Measurements from ENCODE around the gene LATS1.
"Not testable (repeated sequence)": the region's sequence is repeated elsewhere in the genome, so short reads cannot be mapped to it uniquely, and the experiment has no call there.

LATS1 gene

GRCh38 chr6:149750136-149750609 is 32.3 kb upstream of the LATS1 start:
- TF ChIP-seq TAF1 (IDR thresholded peaks at IDR 0.05; ENCODE audit: borderline replicate concordance, low read depth, low read length) (no peak), POLR2AphosphoS5 (IDR thresholded peaks at IDR 0.05; ENCODE audit: low read depth, low read length) (no peak)
- FAIRE-seq (peak; percentile 57), DNase-seq (ENCODE audit: insufficient read length) (peak; percentile 34)

- DNase-seq (ENCODE audit: insufficient read length) (peak; percentile 81), FAIRE-seq (peak; percentile 99)
- TF ChIP-seq TAF1 (IDR thresholded peaks at IDR 0.05; ENCODE audit: borderline replicate concordance, low read depth, low read length) = no peak
- TF ChIP-seq POLR2AphosphoS5 (IDR thresholded peaks at IDR 0.05; ENCODE audit: low read depth, low read length) = peak; percentile 63; the same call in 1 of the 2 replicates
- TF ChIP-seq POLR2A (IDR thresholded peaks at IDR 0.05; ENCODE audit: low read depth, low read length) = peak; percentile 79
Measured at GRCh38 chr6:149749594-149750135, 31.8 kb upstream of the LATS1 start, which contains the start of gene PCMT1. PCMT1 (plus strand) TSS chr6:149749741; CDS start chr6:149749902, 161 bp downstream.

GRCh38 chr6:149749082-149749593 is 31.2 kb upstream of the LATS1 start:
- TF ChIP-seq POLR2AphosphoS5 (IDR thresholded peaks at IDR 0.05; ENCODE audit: low read depth, low read length) (peak; percentile 37), POLR2A (IDR thresholded peaks at IDR 0.05; ENCODE audit: low read depth, low read length) (peak; percentile 74; the same call in 1 of the 2 replicates)
- FAIRE-seq; DNase-seq (ENCODE audit: insufficient read length): not testable (repeated sequence)

GRCh38 chr6:149746147-149746946 is 28.4 kb upstream of the LATS1 start, which contains the start of gene NUP43:
NUP43 (minus strand) TSS chr6:149746529; CDS start chr6:149746495, 34 bp downstream.
- DNase-seq (ENCODE audit: insufficient read length) (peak; percentile 67), FAIRE-seq (peak; percentile 92)
- TF ChIP-seq POLR2AphosphoS5 (IDR thresholded peaks at IDR 0.05; ENCODE audit: low read depth, low read length) (peak; percentile 55; the same call in 1 of the 2 replicates), POLR2A (IDR thresholded peaks at IDR 0.05; ENCODE audit: low read depth, low read length) (peak; percentile 68; the same call in 1 of the 2 replicates), TAF1 (IDR thresholded peaks at IDR 0.05; ENCODE audit: borderline replicate concordance, low read depth, low read length) (no peak; the same call in 1 of the 2 replicates)

- FAIRE-seq; DNase-seq (ENCODE audit: insufficient read length): not testable (repeated sequence)
Measured at GRCh38 chr6:149745252-149745651, 27.4 kb upstream of the LATS1 start.

GRCh38 chr6:149734915-149735314 is 17.0 kb upstream of the LATS1 start:
- no peak for TF ChIP-seq POLR2AphosphoS5 (IDR thresholded peaks at IDR 0.05; ENCODE audit: low read depth, low read length)
- no peak for TF ChIP-seq TAF1 (IDR thresholded peaks at IDR 0.05; ENCODE audit: borderline replicate concordance, low read depth, low read length)
- no peak for TF ChIP-seq POLR2A (IDR thresholded peaks at IDR 0.05; ENCODE audit: low read depth, low read length)
- FAIRE-seq (no peak), DNase-seq (ENCODE audit: insufficient read length) (no peak)

GRCh38 chr6:149733089-149733720 is 15.3 kb upstream of the LATS1 start:
- FAIRE-seq (no peak), DNase-seq (ENCODE audit: insufficient read length) (no peak)
- TF ChIP-seq POLR2AphosphoS5 (IDR thresholded peaks at IDR 0.05; ENCODE audit: low read depth, low read length) (no peak), POLR2A (IDR thresholded peaks at IDR 0.05; ENCODE audit: low read depth, low read length) (no peak), TAF1 (IDR thresholded peaks at IDR 0.05; ENCODE audit: borderline replicate concordance, low read depth, low read length) (no peak)

- DNase-seq (ENCODE audit: insufficient read length) = no peak
- no peak for FAIRE-seq
- no peak for TF ChIP-seq POLR2AphosphoS5 (IDR thresholded peaks at IDR 0.05; ENCODE audit: low read depth, low read length)
- no peak for TF ChIP-seq POLR2A (IDR thresholded peaks at IDR 0.05; ENCODE audit: low read depth, low read length)
- TF ChIP-seq TAF1 (IDR thresholded peaks at IDR 0.05; ENCODE audit: borderline replicate concordance, low read depth, low read length) = no peak
Measured at GRCh38 chr6:149729824-149730223, 11.9 kb upstream of the LATS1 start.

GRCh38 chr6:149728499-149729234 is 10.8 kb upstream of the LATS1 start:
- no peak for TF ChIP-seq TAF1 (IDR thresholded peaks at IDR 0.05; ENCODE audit: borderline replicate concordance, low read depth, low read length)
- TF ChIP-seq POLR2A (IDR thresholded peaks at IDR 0.05; ENCODE audit: low read depth, low read length) = no peak
- no peak for TF ChIP-seq POLR2AphosphoS5 (IDR thresholded peaks at IDR 0.05; ENCODE audit: low read depth, low read length)
- FAIRE-seq (no peak), DNase-seq (ENCODE audit: insufficient read length) (no peak)

GRCh38 chr6:149727793-149728498 is 10.0 kb upstream of the LATS1 start:
- TF ChIP-seq TAF1 (IDR thresholded peaks at IDR 0.05; ENCODE audit: borderline replicate concordance, low read depth, low read length) (no peak), POLR2A (IDR thresholded peaks at IDR 0.05; ENCODE audit: low read depth, low read length) (no peak), POLR2AphosphoS5 (IDR thresholded peaks at IDR 0.05; ENCODE audit: low read depth, low read length) (no peak)
- FAIRE-seq (no peak), DNase-seq (ENCODE audit: insufficient read length) (no peak)

Data from GM12892 (cell line).